Transverse colon (tissue), 4 donors: ENCODE results near the gene GPN1. TPM values are rescaled to one million over a fixed set of nuclear protein-coding genes. Genes with fewer than 3 reads are reported as not detected.
A peak's percentile ranks its signal among the peaks of the same experiment; 100 is the strongest.

Experiments
- DNase-seq: peaks from one replicate; pipeline ENCODE4 v3.0.0-alpha.2; 2019
- H3K27ac ChIP-seq, 4 donors: fragments of 200-600 bp; sonication (generic); 2 replicates each; pipeline ENCODE4 v1.5.1; 2016 to 2018; ENCODE audit warnings: inconsistent platforms in 4 of 4
- H3K27me3 ChIP-seq: fragments of 200-600 bp; sonication (generic); 2 replicates; pipeline ENCODE4 v1.5.1; 2017; ENCODE audit warnings: inconsistent platforms
- H3K36me3 ChIP-seq, 4 donors: fragments of 200-600 bp; sonication (generic); 2 replicates each; pipeline ENCODE4 v1.5.1; 2017 to 2019; ENCODE audit warnings: inconsistent platforms in 4 of 4
- H3K4me1 ChIP-seq, 4 donors: fragments of 200-600 bp; sonication (generic); 2 replicates each; pipeline ENCODE4 v1.5.1; 2017 to 2020; ENCODE audit warnings: inconsistent platforms in 4 of 4
- H3K4me3 ChIP-seq, 4 donors: fragments of 200-600 bp; sonication (generic); 1 replicate in 1 of 4; 2 replicates in 3 of 4; pipeline versions ENCODE4 v1.5.1 to v1.6.1; 2017 to 2019; ENCODE audit warnings: inconsistent platforms in 4 of 4
- H3K9me3 ChIP-seq, 2 donors: fragments of 200-600 bp; sonication (generic); 2 replicates each; pipeline ENCODE4 v1.5.1; 2017 to 2019; ENCODE audit warnings: inconsistent platforms in 2 of 2
- CTCF ChIP-seq, 5 experiments: fragments of 200-600 bp in 3 of 5; fragments of 450-650 bp in 2 of 5; sonication (generic) in 3 of 5; IDR thresholded peaks; 1 replicate in 2 of 5; 2 replicates in 3 of 5; pipeline ENCODE4 v1.5.1; 2016 to 2017; ENCODE audit warnings: antibody characterized with exemption in 5 of 5, inconsistent platforms in 3 of 5, mild to moderate bottlenecking in 2 of 5, moderate library complexity in 1 of 5
- EP300 ChIP-seq: sonication (generic); formaldehyde crosslinking; IDR thresholded peaks from one replicate; pipeline ENCODE4 v1.6.1; 2017; ENCODE audit warnings: antibody characterized with exemption, low read depth
- POLR2A ChIP-seq: fragments of 450-650 bp; IDR thresholded peaks from one replicate; pipeline ENCODE4 v1.6.1; 2016; ENCODE audit warnings: antibody characterized with exemption, mild to moderate bottlenecking, moderate library complexity
- POLR2AphosphoS5 ChIP-seq, 3 donors: sonication (generic); formaldehyde crosslinking; IDR thresholded peaks; one replicate each; pipeline ENCODE4 v1.6.1; 2016; ENCODE audit warnings: antibody characterized with exemption in 3 of 3
- WGBS, 2 donors: methylation state at CpG; one replicate each; pipeline ENCODE4 v1.1.5; 2018; ENCODE audit warnings: low coverage in 1 of 2; 5-methylcytosine and 5-hydroxymethylcytosine counted together
- in situ Hi-C, 4 donors: fragments of 200-750 bp; cut with MboI; loops; one replicate each; pipeline versions ENCODE4 v1.15.0 to v1.15.1; 2017; ENCODE audit warnings: low sequenced_read_pairs in 3 of 4, low pct_ligation_motif_present in 1 of 4, low pct_unique_long_range_greater_than_20kb in 1 of 4
- intact Hi-C: fragments of 100-400 bp; cut with DNase I; formaldehyde crosslinking; loops from one replicate; pipeline ENCODE4 v1.15.1; 2023; ENCODE audit warnings: low total_unique reads
- total RNA-seq, 4 donors: library from RNA; depleted of rRNA; stranded (reverse); fragments of >200 nt; gene quantifications; one replicate each; pipeline ENCODE4 v1.1.0, GENCODE V29; 2016

The GPN1 gene
- total RNA-seq, 4 donors from 2014 or later, result 14.6 to 24.3 (median 19.4) TPM; not detected in 1

GRCh38 chr2:27582695-27583389 lies 46.0 kb upstream of the GPN1 start, which contains the start of gene ZNF512:
Gene ZNF512 (plus strand): TSS chr2:27583042. CDS start chr2:27583113, 71 bp downstream.
- intact Hi-C loops (loop anchor here (5.0 kb wide), 1 partner anchor 96 kb away; the partner anchor contains the start of gene IFT172), in situ Hi-C loops (no loop called here)
- TF ChIP-seq POLR2AphosphoS5 (IDR thresholded peaks at IDR 0.05) (peak; percentile 55 to 68 (median 57)), POLR2A (peak; percentile 22), EP300 (no peak), CTCF (IDR thresholded peaks at IDR 0.05) (peak in 1 of 5 experiments; percentile 12)

GRCh38 chr2:27583390-27583915 lies 45.4 kb upstream of the GPN1 start:
- Histone ChIP-seq H3K9me3 (no peaks in the 10 kb centered on the region), H3K27ac (peak overlapping the region; percentile 53 to 86 (median 78)), H3K27me3 (no peaks in the 10 kb centered on the region), H3K4me3 (peak overlapping the region; percentile 42 to 88 (median 54)), H3K36me3 (no peaks in the 10 kb centered on the region), H3K4me1 (peaks cover 11 to 33% (median 16%) of the 10 kb centered on the region in 4 donors)
- no peak for DNase-seq
- TF ChIP-seq CTCF (IDR thresholded peaks at IDR 0.05), result no peak
- TF ChIP-seq POLR2AphosphoS5 (IDR thresholded peaks at IDR 0.05), result no peak
- TF ChIP-seq EP300, result no peak
- no peak for TF ChIP-seq POLR2A
- in situ Hi-C loops, result no loop called here
- intact Hi-C loops, result loop anchor here (5.0 kb wide), 1 partner anchor 96 kb away; the partner anchor contains the start of gene IFT172
- 13 to 18% methylated on average over 4 to 12 of the region's 12 CpGs for WGBS, 2 donors

More at GRCh38 chr2:27582695-27583389, 46.0 kb upstream of the GPN1 start, which contains the start of gene ZNF512:
- Histone ChIP-seq H3K4me1 (peaks cover 11 to 33% (median 16%) of the 10 kb centered on the region in 4 donors), H3K36me3 (no peaks in the 10 kb centered on the region), H3K4me3 (peak within 1 kb of the TSS; percentile 42 to 88 (median 54)), H3K27ac (peak within 1 kb of the TSS; percentile 53 to 86 (median 78)), H3K27me3 (no peaks in the 10 kb centered on the region), H3K9me3 (no peaks in the 10 kb centered on the region)
- WGBS, 2 donors, result 0 to 4% methylated on average over 4 to 38 of the region's 38 CpGs
- DNase-seq, result peak; percentile 88

GRCh38 chr2:27584597-27584996 lies 44.3 kb upstream of the GPN1 start:
- 92 to 94% methylated on average over 3 of the region's 3 CpGs for WGBS, 2 donors

More at GRCh38 chr2:27584597-27584996, 44.3 kb upstream of the GPN1 start:
- no peaks in the 10 kb centered on the region for H3K9me3 ChIP-seq
- H3K36me3 ChIP-seq, result no peaks in the 10 kb centered on the region
- no peak overlapping the region for H3K4me3 ChIP-seq
- peaks cover 11 to 33% (median 16%) of the 10 kb centered on the region in 4 donors for H3K4me1 ChIP-seq
- intact Hi-C loops, result loop anchor here (5.0 kb wide), 1 partner anchor 97 kb away; the partner anchor contains the start of gene IFT172
- no peaks in the 10 kb centered on the region for H3K27me3 ChIP-seq
- DNase-seq, result no peak
- H3K27ac ChIP-seq, result no peak overlapping the region
- in situ Hi-C loops, result no loop called here
- TF ChIP-seq POLR2AphosphoS5 (IDR thresholded peaks at IDR 0.05), result no peak
- no peak for TF ChIP-seq CTCF (IDR thresholded peaks at IDR 0.05)
- no peak for TF ChIP-seq POLR2A
- TF ChIP-seq EP300, result no peak
